GM21390 (cell line): Measurements from ENCODE around the gene ZNRF1.
"Not testable (repeated sequence)": the region's sequence is repeated elsewhere in the genome, so short reads cannot be mapped to it uniquely, and the experiment has no call there.

Experiments
- ATAC-seq: cut with Tn5 transposase; IDR thresholded peaks from one replicate; pipeline ENCODE4 v1.9.1; 2021; ENCODE audit not compliant: unreplicated experiment

The ZNRF1 gene

GRCh38 chr16:75074920-75075687 is 76.3 kb downstream of the ZNRF1 start:
- peak; percentile 97 for ATAC-seq

DNA sequence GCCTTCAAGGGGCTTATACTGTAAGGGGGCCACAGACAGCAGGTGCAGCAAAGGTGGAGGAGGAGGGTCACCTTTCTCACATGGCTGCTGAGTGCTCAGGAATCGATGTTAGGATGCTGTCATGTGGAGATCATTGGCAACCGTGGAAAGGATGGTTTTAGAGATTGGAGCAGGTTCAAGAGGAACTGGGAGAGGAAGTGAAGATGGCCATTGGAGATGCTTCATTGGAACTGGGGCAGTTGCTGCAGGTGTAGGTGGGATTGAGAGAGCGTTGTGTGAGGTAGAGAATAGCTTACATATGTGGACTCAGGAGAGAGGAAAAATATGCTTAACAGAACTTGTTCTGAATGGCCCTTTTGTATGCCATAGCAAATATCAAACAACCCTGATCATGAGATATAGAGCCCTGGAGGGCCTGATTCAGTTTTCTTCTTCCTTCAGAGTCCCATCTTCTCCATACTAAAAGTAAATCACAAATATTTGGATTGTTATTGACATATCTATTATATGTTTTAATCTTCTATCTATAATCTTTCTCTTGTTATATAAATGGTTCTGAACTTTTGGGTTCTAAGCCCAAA is 77.0 kb downstream of the ZNRF1 start:
- no peak for ATAC-seq

- ATAC-seq, result no peak
Observed at GRCh38 chr16:75078886-75079285, 80.1 kb downstream of the ZNRF1 start.

- no peak for ATAC-seq
Observed at GRCh38 chr16:75079346-75079926, 80.6 kb downstream of the ZNRF1 start.

DNA sequence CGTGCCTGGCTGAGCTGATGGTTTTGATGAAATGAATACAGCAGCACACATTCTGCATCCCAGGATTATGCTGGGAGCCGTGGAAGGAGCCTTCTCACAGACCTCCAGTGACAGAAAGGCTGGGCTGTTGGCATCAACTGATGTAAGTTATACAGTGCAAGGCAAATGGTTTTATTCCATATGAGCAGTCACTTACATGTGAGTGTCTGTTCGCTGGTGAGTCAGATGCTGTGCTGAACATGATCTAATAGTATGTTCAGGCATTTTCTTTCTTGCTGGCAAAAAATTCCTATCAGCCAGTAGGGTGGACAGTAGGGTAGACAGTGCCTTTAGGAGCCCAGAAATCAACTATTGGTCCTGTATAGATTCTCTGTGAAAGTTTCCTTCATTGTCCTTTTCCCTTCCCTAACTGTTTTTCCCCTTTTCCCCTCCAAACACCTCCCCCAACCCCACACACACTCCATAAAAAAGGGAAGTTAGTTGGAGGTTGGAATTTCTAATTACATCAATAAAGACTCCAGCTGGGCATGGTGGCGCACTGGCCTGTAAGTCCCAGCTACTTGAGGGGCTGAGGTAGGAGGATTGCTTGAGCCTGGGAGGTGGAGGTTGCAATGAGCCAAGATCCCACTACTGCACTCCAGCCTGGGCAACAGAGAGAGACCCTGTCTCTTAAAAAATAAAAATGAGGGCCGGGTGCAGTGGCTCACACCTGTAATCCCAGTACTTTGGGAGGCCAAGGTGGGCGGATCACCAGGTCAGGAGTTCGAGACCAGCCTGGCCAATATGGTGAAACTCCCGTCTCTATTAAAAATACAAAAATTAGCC is 81.6 kb downstream of the ZNRF1 start:
- ATAC-seq, result no peak

GRCh38 chr16:75081179-75081859 is 82.5 kb downstream of the ZNRF1 start:
- ATAC-seq, result no peak

- ATAC-seq, result no peak
Observed at GRCh38 chr16:75083813-75084212, 85.0 kb downstream of the ZNRF1 start.

DNA sequence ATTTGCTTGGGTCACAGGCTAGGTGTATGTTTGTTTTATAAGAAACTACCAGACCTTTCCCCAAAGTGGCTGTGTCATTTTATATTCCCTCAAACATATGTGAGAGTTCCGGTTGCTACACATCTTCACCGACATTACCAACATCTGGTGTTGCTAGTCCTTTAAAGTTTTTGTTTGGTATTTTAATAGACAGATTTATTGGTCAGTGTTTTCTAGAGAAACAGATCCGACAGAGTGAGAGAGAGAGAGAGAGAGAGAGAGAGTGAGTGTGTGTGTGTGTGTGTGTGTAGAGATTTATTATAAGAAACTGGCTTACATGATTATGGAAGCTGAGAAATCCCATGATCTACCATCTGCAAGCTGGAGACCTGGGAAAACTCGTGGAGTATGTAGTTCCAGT is 86.7 kb downstream of the ZNRF1 start:
- no peak for ATAC-seq

GRCh38 chr16:75086281-75086680 is 87.5 kb downstream of the ZNRF1 start:
- no peak for ATAC-seq

DNA sequence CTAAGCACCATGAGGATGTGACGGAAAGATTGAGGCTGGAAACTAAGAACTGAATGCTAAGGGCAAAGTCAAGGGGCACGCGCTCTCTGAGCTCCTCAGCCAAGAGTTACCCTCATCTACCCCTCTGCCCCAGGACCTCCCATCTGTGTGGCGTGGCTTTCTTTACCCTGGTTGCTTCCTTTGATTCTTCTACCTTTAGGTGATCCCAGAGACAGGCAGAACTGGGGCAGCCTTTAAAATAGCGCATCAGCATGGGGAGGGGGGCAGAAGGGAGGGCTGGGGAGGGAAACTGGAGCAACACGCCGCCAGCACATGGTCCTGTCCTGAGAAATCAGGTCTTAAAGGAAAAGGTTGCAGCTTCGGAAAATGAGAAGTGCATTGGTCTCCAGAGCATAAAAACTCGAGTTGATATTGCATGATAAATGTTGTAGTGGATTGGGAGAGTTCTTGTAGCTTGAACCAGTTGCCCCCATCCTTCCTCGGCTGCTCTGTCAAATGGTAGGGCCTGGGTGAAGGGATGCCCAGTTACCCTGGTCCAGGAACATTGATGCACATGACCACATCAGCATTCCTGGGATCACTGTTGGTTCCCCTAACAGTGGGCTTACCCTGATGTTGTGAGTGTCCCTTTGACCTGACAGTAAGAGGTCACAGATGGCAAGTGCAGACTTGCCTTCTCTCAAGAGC is 88.0 kb downstream of the ZNRF1 start:
- ATAC-seq, result no peak

GRCh38 chr16:75087375-75087979 is 88.7 kb downstream of the ZNRF1 start:
- no peak for ATAC-seq

DNA sequence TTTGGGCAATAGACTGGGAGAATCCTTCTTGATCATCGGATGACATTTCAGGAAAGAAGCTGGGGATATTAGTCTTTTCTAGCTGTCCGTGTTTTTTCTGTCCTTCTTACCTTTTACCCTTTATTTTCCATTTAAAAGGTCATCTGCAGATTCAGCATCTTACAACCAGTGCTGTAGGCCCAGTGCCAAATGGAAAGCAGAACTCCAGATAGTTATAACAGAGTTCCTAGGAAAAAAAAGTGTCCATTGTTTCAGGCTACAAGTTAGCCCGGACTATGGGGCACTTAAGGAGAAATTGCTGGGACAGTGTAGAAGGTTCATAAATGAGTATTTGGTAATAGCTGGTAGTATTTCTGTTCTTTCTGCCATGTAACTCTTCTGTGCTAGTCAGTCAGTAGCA is 89.4 kb downstream of the ZNRF1 start:
- ATAC-seq, result no peak

DNA sequence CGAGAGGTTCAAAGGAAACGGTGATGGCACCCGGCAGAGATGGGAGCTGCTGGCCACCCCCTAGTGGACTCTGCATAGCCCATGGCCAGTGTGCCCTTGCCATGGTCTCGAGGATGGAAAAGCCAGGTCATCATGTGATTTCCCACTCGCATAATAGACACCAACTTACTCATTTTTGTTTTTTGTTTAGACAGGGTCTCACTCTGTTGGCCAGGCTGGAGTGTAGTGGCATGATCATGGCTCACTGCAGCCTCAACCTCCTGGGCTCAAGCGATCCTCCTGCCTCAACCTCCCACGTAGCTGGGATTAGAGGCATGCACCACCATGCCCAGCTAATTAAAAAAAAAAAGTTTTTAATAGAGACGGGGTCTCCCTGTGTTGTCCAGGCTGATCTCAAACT is 90.1 kb downstream of the ZNRF1 start:
- ATAC-seq, result no peak

- no peak for ATAC-seq
Observed at GRCh38 chr16:75089486-75090202, 90.8 kb downstream of the ZNRF1 start.

GRCh38 chr16:75090899-75091298 is 92.1 kb downstream of the ZNRF1 start:
- not testable (repeated sequence) for ATAC-seq

GRCh38 chr16:75091619-75092018 is 92.8 kb downstream of the ZNRF1 start:
- ATAC-seq, result not testable (repeated sequence)

DNA sequence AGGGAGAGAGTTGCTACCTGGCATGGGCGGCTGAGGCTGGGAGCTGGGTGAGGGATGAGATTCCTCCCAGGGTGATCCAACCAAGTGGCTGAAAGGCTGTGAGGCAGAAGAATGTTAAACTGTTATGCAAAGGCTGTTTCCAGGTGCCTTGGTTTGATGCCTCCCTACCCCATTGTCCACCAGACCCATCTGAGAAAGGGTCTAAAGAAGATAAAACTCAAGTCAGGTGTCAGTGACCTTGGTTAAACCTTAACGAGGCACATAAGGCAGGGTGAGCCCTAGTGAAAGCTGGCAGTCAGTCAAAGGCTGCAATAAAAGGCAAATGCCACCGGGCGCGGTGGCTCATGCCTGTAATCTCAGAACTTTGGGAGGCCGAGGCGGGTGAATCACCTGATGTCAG is 94.0 kb downstream of the ZNRF1 start:
- ATAC-seq, result no peak

DNA sequence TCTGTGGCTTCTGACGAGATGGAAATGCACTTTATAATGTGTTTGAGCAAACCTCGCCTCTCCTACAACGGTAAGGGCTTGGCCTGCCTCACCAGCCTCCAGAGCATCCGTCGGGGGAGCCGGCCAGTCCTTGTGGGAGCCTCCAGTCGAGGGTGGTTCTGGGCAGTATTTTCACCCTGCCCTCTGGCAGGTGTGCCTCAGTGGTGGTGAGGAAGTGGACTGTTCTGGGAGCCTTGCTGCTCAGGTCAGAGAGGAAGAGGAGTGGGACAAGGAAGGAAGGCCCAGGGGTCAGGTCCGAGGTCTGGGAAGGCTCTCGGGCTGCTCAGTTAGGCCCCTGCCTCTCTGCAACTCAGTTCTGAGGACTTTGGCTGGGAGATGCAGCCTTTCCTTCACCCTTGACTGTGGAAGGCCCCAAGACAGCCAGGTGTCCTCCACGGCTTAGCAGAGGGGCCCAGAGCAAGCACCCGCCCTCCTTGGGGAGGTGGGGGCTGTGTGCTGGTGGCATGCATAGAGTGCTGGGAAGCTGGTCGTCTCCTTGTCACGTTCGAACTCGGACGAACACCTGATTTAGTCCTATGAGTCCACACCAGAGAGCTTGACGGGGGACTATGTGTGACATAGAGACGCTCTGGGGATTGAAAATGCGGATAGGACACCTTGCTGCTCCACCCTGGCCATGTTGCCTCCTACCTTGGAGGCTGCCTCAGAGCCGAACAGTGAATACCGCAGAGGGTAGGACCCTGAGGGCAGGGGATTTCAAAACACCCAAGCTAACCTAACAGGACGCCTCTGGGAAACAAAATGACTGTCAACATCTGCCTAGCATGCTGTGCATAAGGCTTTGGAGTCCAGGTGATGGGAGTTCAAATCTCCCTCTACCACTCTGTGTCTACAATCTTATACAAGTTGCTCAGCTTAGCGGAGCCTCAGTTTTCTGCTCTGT is 95.0 kb downstream of the ZNRF1 start:
- no peak for ATAC-seq
